OCI-LY3 (cell line): ENCODE data around the gene CELF2.

Source experiments
- H2AFZ ChIP-seq: fragments of 200-600, 300-600 bp; shearing (Covaris generic); 2 replicates; pipeline ENCODE4 v1.6.0; 2014; ENCODE audit warnings: antibody characterized with exemption, low read depth, low read length
- H3K27ac ChIP-seq: fragments of 200-600, 300-600 bp; sonication (generic); 2 replicates; pipeline ENCODE4 v1.5.1; 2014; ENCODE audit warnings: mild to moderate bottlenecking, low read length, moderate library complexity, mixed read lengths
- H3K27me3 ChIP-seq: fragments of 200-600, 300-600 bp; sonication (generic); 2 replicates; pipeline ENCODE4 v1.6.1; 2014; ENCODE audit warnings: low read depth, low read length, mixed read lengths
- H3K36me3 ChIP-seq: fragments of 200-600, 300-600 bp; sonication (generic); replicated peaks from 2 replicates; pipeline ENCODE3; 2014; ENCODE audit warnings: low read depth, low read length, mixed read lengths
- H3K4me1 ChIP-seq: fragments of 300-600, 200-600 bp; sonication (generic); 2 replicates; pipeline ENCODE4 v1.6.1; 2014; ENCODE audit warnings: low read length, mixed read lengths
- H3K4me2 ChIP-seq: fragments of 200-600, 300-600 bp; sonication (generic); 2 replicates; pipeline ENCODE4 v1.6.1; 2014; ENCODE audit warnings: low read length, mixed read lengths
- H3K4me3 ChIP-seq: fragments of 300-600, 200-600 bp; sonication (generic); 2 replicates; pipeline ENCODE4 v1.5.1; 2014; ENCODE audit warnings: antibody characterized with exemption, mild to moderate bottlenecking, low read length, moderate library complexity
- H3K79me2 ChIP-seq: fragments of 300-600, 200-600 bp; shearing (Covaris generic); 2 replicates; pipeline ENCODE4 v1.6.1; 2014; ENCODE audit warnings: mild to moderate bottlenecking, low read length, mixed read lengths
- H3K9ac ChIP-seq: fragments of 300-600, 200-600 bp; shearing (Covaris generic); 2 replicates; pipeline ENCODE4 v1.6.0; 2014; ENCODE audit warnings: mild to moderate bottlenecking, low read length, moderate library complexity
- H3K9me3 ChIP-seq: fragments of 200-600, 300-600 bp; shearing (Covaris generic); 2 replicates; pipeline ENCODE4 v1.6.1; 2014; ENCODE audit warnings: low read length, mixed read lengths; ENCODE audit not compliant: insufficient read depth
- H4K20me1 ChIP-seq: fragments of 200-600, 300-600 bp; sonication (generic); 2 replicates; pipeline ENCODE4 v1.6.1; 2016; ENCODE audit warnings: low read length, mixed read lengths; ENCODE audit not compliant: insufficient read depth
- CTCF ChIP-seq: fragments of 200-600, 300-600 bp; sonication (generic); IDR thresholded peaks from 2 replicates; pipeline ENCODE4 v1.5.1; 2014; ENCODE audit warnings: antibody characterized with exemption, low read length, low read depth
- EZH2phosphoT487 ChIP-seq: fragments of 200-600 bp; shearing (Covaris generic); IDR thresholded peaks from 2 replicates; pipeline ENCODE4 v1.6.1; 2018; ENCODE audit warnings: antibody characterized with exemption, mixed run types, low read depth

Gene CELF2

GRCh38 chr10:11146402-11147171 lies 128.9 kb downstream of the CELF2 start:
- H3K9ac ChIP-seq: no peak overlapping the region
- H3K27ac ChIP-seq: no peak overlapping the region

GRCh38 chr10:11147722-11148121 lies 130.1 kb downstream of the CELF2 start:
- Histone ChIP-seq H4K20me1 (no peaks in the 10 kb centered on the region), H3K9ac (no peak overlapping the region), H3K79me2 (no peaks in the 10 kb centered on the region), H2AFZ (no peak overlapping the region), H3K27ac (no peak overlapping the region), H3K4me1 (peaks cover 24% of the 10 kb centered on the region), H3K4me3 (no peak overlapping the region), H3K27me3 (peaks cover 27% of the 10 kb centered on the region), H3K4me2 (no peak overlapping the region), H3K9me3 (no peaks in the 10 kb centered on the region), H3K36me3 (no peaks in the 10 kb centered on the region)
- TF ChIP-seq CTCF: peak; percentile 4; the same call in 1 of the 2 replicates
- TF ChIP-seq EZH2phosphoT487: no peak

More at GRCh38 chr10:11146402-11147171, 128.9 kb downstream of the CELF2 start:
- Histone ChIP-seq H4K20me1 (no peaks in the 10 kb centered on the region), H3K79me2 (no peaks in the 10 kb centered on the region), H3K4me2 (no peak overlapping the region), H3K4me1 (peaks cover 24% of the 10 kb centered on the region), H3K36me3 (no peaks in the 10 kb centered on the region), H3K4me3 (no peak overlapping the region), H3K27me3 (peaks cover 16% of the 10 kb centered on the region), H3K9me3 (no peaks in the 10 kb centered on the region), H2AFZ (no peak overlapping the region)
- TF ChIP-seq EZH2phosphoT487: no peak
- no peak for TF ChIP-seq CTCF

- no peak overlapping the region for H3K4me3 ChIP-seq
- no peak overlapping the region for H3K27ac ChIP-seq
- no peak overlapping the region for H2AFZ ChIP-seq
- H3K9me3 ChIP-seq: no peaks in the 10 kb centered on the region
- H3K36me3 ChIP-seq: no peaks in the 10 kb centered on the region
- peaks cover 33% of the 10 kb centered on the region for H3K27me3 ChIP-seq
- H3K4me2 ChIP-seq: no peak overlapping the region
- H4K20me1 ChIP-seq: no peaks in the 10 kb centered on the region
- H3K9ac ChIP-seq: no peak overlapping the region
- peaks cover 18% of the 10 kb centered on the region for H3K4me1 ChIP-seq
- TF ChIP-seq EZH2phosphoT487 (no peak), CTCF (no peak)
- H3K79me2 ChIP-seq: no peaks in the 10 kb centered on the region
Measured at GRCh38 chr10:11148142-11149028, 130.7 kb downstream of the CELF2 start.

GRCh38 chr10:11149807-11150141 lies 132.1 kb downstream of the CELF2 start:
- H3K27ac ChIP-seq: no peak overlapping the region
- no peak for TF ChIP-seq CTCF
- no peak for TF ChIP-seq EZH2phosphoT487
- no peaks in the 10 kb centered on the region for H3K36me3 ChIP-seq
- peak overlapping the region; percentile 58 for H3K4me2 ChIP-seq
- H3K9me3 ChIP-seq: no peaks in the 10 kb centered on the region
- no peak overlapping the region for H3K9ac ChIP-seq
- H4K20me1 ChIP-seq: no peaks in the 10 kb centered on the region
- no peaks in the 10 kb centered on the region for H3K79me2 ChIP-seq
- H3K27me3 ChIP-seq: peaks cover 47% of the 10 kb centered on the region
- H3K4me3 ChIP-seq: peak overlapping the region; percentile 55
- no peak overlapping the region for H2AFZ ChIP-seq
- peaks cover 16% of the 10 kb centered on the region for H3K4me1 ChIP-seq
